NOMO-1 treated with DMSO at 0.1 percent for 48 hours (cell line): ENCODE results near the gene LRP10.
A peak's percentile ranks its signal among the peaks of the same experiment; 100 is the strongest.
"Not testable (repeated sequence)": the region's sequence is repeated elsewhere in the genome, so short reads cannot be mapped to it uniquely, and the experiment has no call there.

Experiments
- DNase-seq: peaks from one replicate; lab custom pipeline; 2025; ENCODE audit not compliant: unreplicated experiment; lab: John Stamatoyannopoulos, UW

Gene LRP10

GRCh38 chr14:22871224-22872032 is at the start of gene LRP10:
TSS of gene LRP10 (plus strand) at chr14:22871740. CDS start at chr14:22872304, 564 bp downstream.
- DNase-seq: peak; percentile 84

- DNase-seq: no peak
Observed at GRCh38 chr14:22822016-22822570, 49.4 kb upstream of the LRP10 start.

DNA sequence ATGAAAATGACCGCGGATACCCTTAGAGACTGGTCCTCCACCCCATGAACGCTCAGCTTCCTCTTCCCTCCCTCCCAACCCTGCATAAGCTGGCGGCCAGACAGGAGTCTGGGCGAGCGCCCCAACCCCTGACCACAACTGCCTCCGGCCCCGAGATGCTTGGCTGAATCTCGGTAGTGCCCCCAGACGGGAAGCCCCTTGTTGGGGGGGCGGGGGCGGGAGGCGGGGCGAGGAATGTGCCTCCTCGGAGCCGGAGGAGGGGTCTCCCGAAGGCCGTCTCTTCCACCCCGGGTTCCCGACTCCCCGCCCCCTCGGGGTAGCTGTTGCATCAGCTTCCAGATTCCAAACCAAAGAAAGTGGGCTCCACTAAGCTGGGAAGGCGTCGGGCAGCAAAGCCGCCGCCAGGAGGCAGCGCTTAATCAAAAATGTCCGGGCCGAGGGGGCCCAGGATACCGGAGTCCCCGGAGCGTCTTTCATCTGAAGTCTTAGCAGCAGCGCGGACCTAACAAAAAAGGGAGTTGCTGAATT is 48.9 kb upstream of the LRP10 start:
- peak; percentile 44 for DNase-seq

DNA sequence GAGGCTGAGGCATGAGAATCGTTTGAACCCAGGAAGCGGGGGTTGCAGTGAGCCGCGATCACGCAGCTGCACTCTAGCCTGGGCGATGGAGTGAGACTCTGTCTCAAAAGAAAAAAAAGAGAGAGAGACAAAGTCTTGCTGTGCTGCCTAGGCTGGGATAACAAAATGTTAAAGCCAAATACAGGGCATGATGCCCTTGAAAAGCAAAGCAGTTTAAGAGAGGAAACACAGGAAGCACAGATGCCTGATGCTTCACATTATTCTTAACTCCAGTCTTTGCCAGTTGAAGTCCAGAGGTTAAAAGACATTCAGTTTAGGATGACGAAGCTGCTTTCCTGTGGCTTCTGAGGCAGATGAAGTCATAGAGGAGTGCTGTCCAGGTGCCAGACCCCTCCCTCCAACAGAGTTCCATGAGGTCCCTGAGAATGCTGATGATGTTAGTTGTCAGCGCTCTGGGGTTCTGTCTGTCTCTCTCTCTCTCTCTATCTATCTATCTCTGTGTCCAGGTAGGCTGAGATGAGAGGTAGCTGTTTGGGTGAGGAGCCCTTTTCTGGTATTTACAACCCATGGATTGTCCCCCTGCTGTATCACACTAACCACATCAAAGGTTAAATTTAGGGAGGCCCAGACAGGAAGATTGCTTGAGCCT is 46.7 kb upstream of the LRP10 start:
- DNase-seq: no peak

GRCh38 chr14:22829076-22829660 is 42.4 kb upstream of the LRP10 start:
- not testable (repeated sequence) for DNase-seq

- peak; percentile 89 for DNase-seq
Observed at GRCh38 chr14:22829661-22830442, 41.7 kb upstream of the LRP10 start, which contains the start of gene MRPL52. TSS of gene MRPL52 (plus strand) at chr14:22829887. CDS start at chr14:22829913, 26 bp downstream.

DNA sequence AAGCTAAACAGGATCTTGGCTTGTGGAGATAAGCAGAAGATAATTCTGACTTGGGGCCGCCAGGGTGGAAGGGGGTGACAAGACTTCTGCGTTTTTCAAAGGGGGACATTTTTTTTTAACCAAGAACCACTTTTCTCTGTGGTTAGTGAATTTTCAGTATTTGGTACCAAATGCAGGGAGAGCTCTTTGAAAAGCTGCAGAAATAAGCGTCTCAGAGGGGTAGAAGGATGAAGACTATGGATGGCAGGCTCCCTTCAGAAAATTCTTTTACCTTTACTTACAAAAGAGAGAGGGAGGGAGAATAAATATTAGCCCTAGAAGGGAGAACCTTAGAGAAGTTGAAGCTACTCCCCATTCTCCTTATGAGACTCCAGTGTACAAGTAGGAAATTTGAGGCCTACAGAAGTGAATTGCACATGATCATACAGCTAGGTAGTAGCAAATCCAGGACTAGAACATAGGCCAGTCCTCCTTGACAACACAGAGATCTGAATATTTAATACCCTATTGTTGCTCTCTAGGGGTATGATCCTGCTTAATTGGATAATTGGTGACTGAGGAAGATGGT is 41.0 kb upstream of the LRP10 start:
- DNase-seq: no peak

DNA sequence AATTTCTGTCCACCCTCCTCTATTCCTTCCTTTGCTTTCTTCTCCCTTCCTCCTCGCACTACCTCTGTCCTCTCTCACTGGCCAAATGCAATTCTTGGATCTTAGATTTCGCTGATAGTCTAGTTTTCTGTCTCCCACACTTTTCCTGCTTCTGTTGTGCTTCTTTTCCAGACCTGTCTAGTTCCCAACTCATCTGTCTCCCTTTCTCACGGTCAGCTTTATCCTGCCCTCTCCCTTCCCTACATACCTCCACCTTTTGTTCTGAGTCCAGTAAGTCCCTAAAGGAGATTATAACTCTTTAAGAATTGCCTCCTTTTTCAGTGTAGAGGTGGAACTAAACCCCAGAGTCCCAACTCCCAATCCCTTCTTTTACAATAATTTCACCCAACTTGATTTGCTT is 36.0 kb upstream of the LRP10 start:
- DNase-seq: no peak

DNA sequence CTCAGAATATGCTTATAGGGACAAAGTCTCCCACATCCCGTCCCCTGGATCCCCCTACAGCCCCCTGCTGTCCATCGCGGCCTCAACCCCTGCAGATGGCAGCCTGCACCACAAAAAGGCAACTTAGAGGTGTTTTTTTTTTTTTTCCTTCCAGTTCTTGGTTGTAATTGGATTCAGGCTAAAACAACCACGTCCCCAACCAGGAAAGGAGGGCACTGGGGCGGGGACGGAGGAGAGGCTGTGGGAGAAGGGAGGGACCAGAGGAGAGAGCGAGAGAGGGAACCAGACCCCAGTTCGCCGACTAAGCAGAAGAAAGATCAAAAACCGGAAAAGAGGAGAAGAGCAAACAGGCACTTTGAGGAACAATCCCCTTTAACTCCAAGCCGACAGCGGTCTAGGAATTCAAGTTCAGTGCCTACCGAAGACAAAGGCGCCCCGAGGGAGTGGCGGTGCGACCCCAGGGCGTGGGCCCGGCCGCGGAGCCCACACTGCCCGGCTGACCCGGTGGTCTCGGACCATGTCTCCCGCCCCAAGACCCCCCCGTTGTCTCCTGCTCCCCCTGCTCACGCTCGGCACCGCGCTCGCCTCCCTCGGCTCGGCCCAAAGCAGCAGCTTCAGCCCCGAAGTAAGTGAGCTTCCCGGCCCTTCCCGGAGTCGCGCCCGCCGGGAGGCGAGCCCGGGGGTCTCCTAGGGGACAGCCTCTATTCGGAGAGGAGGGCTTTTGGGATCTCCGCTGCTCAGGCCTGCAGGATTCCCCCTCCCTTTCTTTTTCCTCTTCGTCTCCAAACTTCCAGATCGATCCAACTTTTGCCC is 35.0 kb upstream of the LRP10 start, which contains the start of gene MMP14:
MMP14 (plus strand) TSS at position 285 of the 813 bp plus-strand sequence; CDS start at position 518, 233 bp downstream.
- peak; percentile 7 for DNase-seq

DNA sequence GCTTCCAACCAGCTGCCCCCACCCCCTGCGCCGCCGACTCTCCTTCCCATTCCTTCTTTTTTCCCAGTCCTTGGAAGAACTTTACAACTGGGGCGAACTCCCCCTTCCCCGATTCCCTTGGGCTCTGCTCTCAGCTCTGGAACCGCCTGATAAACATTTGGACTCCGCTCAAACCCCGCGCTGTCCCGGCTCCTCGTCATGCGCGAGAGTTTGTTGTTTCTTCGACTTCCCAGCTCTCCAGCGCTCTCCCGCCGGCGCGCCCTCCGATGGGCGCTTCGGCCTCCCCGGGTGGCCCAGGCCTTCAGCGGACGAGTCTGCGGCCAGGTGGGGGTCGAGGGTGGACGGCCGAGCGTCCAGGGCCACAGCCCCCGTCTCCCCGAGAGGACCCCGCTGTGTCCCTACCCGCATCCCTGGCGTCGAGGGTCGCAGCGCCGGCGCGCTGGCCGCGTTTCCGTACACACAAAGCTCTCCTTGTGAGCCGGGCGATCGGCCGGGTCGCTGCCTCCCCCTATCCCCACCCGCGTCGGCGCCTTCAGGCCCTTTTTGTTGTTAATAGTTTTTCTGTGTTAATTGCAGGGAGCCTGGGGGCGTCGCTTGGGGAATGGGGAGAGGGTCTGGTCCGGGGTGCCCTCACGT is 34.3 kb upstream of the LRP10 start:
- DNase-seq: peak; percentile 18

DNA sequence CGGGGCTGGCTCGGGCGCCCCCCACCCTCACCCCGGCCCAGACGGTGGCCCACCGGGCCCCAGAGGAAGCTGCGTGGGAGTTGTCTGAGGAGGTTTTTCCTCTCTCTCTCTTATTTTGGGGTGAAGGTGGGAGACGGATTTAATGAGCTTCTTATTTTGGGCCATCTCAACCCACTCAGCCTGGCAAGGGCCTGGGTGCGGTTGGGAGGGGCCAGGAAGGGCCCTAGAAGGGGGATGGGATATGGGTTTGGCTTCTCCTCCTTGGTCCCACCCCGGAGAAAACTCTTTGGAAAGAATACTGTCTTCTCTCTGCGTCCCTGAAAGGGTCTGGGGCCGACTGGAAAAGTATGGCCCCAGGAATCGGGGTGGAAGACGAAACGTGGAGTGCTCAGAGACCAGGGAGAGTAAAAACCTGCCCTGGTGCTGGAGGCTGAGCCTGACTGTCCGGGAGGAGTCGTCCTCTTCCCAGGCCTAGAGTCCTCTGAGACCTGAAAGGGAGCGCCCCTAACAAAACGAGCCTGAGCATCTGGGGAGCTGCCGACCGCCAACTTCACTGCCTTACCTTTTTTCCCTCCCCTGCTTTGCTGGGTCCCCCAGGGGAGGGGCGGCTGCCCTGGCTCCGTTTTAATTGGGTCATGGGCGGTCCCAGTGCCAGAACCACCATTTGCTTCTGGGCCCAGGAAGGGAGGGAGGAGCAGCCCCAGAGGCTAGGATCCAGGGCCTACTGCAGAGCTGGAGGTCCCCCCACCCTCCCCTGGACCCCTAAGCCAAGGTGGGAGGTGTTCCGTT is 33.6 kb upstream of the LRP10 start:
- DNase-seq: no peak

DNA sequence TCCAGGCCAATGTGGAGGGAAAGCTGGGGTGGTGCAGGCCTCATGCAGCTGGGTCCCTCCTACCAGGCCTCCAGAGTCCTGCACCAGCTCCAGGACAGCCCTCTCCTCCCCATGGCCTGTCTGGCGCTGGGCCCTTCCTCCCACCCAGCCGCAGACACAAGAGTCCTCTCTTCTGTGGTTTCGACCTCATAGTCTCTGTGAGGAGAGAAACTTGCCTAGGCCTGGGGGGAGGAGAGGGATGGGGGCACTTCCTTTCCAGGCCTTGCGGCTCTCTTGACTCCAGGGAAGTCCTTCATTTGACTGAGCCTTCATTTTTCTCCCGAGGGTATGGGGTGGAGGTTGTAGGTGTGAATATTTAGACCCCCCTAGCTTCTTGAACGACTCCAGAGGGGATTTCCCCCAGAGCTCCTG is 32.9 kb upstream of the LRP10 start:
- no peak for DNase-seq

DNA sequence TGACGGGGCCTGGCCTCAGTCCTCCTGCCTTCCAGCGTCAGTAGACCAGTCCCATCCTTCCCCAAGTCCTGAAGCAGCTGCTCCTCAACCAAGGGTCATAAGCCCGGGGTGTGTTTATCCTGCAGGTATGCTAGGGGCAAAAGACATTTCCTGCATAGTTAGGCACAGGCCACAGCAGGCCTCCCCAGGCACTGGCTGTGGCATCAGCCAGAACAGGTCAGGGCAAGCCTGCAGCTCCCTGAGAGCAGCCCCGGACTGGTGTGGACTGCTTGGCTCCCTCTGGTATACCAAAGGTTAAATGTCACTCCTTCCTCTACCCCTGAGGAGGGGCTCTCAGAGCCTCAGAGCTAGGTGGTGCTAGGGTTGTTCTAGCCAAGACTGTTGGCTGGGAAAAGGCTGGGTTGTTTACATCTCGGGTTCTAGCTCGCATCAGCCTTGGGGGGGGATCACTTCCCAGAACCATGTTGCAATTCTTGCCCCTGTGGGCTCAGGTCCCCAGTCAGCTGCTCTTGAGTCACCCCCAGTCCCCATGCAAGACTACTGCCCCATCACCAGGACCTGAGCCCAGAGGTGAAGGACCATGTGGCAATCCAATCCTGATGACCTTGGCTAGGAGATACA is 32.3 kb upstream of the LRP10 start:
- no peak for DNase-seq

DNA sequence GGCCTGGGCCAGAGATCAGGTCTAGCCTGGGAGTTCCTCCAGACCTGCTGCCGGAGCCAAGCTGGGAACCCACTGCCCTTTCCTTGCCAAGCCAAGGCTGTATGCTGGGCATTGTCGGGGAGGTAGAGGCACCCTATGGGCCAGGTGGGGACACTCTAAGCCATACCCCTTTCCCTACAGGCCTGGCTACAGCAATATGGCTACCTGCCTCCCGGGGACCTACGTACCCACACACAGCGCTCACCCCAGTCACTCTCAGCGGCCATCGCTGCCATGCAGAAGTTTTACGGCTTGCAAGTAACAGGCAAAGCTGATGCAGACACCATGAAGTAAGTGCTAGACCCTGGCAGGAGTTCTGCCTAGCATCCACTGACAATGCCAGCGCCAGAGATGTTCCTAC is 30.2 kb upstream of the LRP10 start:
- DNase-seq: no peak

- no peak for DNase-seq
Observed at GRCh38 chr14:22841769-22842168, 29.8 kb upstream of the LRP10 start.

GRCh38 chr14:22842211-22843122 is 29.1 kb upstream of the LRP10 start:
- no peak for DNase-seq
